C4-2B (cell line): Measurements from ENCODE around the gene ANXA4.

Source experiments
- ZFX ChIP-seq: fragments of 450-650 bp; IDR thresholded peaks from 2 replicates; pipeline ENCODE4 v1.6.1; 2017
- TF ChIP-seq, protein P1 (sequence below): fragments of 450-650 bp; conservative IDR thresholded peaks from 2 replicates; pipeline ENCODE4 v1.5.1; 2017; ENCODE audit warnings: mild to moderate bottlenecking

DNA sequence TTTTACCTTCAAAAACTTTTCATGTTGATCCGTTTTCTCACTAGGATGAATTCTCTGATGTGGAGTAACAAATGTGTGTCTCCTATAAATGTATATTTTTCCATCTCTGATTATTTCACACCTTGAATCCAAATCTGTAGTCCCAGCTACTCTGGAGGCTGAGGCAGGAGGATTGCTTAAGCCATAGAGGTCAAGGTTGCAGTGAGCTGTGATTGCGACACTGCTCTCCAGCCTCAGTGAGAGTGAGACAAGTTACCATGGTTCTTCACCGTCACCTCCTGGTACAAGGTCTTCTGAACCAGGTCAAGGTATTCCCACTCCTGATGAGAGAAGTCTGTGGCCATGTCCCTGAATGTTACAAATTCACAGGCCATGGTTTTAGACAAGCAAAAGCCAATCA, 102.6 kb downstream of the ANXA4 start:
- TF ChIP-seq, protein P1, sequence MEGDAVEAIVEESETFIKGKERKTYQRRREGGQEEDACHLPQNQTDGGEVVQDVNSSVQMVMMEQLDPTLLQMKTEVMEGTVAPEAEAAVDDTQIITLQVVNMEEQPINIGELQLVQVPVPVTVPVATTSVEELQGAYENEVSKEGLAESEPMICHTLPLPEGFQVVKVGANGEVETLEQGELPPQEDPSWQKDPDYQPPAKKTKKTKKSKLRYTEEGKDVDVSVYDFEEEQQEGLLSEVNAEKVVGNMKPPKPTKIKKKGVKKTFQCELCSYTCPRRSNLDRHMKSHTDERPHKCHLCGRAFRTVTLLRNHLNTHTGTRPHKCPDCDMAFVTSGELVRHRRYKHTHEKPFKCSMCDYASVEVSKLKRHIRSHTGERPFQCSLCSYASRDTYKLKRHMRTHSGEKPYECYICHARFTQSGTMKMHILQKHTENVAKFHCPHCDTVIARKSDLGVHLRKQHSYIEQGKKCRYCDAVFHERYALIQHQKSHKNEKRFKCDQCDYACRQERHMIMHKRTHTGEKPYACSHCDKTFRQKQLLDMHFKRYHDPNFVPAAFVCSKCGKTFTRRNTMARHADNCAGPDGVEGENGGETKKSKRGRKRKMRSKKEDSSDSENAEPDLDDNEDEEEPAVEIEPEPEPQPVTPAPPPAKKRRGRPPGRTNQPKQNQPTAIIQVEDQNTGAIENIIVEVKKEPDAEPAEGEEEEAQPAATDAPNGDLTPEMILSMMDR = no peak
- no peak for TF ChIP-seq ZFX
